Activated CD8-positive, alpha-beta memory T cell treated with anti-CD3 and anti-CD28 coated beads, Interleukin-2, amount 10 ng/mL, durations not matched to agents 7 days and 5 days (primary cell): ENCODE measurements around the gene GPR32. TPM values are rescaled to one million over a fixed set of nuclear protein-coding genes. Genes with fewer than 3 reads are reported as not detected.
"Not testable (repeated sequence)": the region's sequence is repeated elsewhere in the genome, so short reads cannot be mapped to it uniquely, and the experiment has no call there.

Experiments used
- ATAC-seq: fragments of 150-1000 bp; cut with Tn5 transposase; one replicate; pipeline ENCODE4 v1.10.0; 2021; ENCODE audit warnings: moderate library complexity
- CTCF ChIA-PET: fragments of 350-600 bp; sonication (Branson Sonifier 250); formaldehyde crosslinking; loops from one replicate; lab custom pipeline; 2021; ENCODE audit warnings: antibody characterized with exemption; lab: Charles Lee
- DNase-seq: peaks from one replicate; pipeline ENCODE4 v3.0.0-alpha.2; 2020
- H3K27ac Mint-ChIP-seq: one replicate; pipeline ENCODE4 v1.8.0; 2021; ENCODE audit warnings: mild to moderate bottlenecking, mixed read lengths
- H3K27me3 Mint-ChIP-seq: one replicate; pipeline ENCODE4 v1.8.0; 2021; ENCODE audit warnings: mixed read lengths
- H3K36me3 Mint-ChIP-seq: one replicate; pipeline ENCODE4 v1.8.0; 2021; ENCODE audit warnings: mild to moderate bottlenecking, mixed read lengths
- H3K4me1 Mint-ChIP-seq: one replicate; pipeline ENCODE4 v1.8.0; 2021; ENCODE audit warnings: mixed read lengths
- H3K4me3 Mint-ChIP-seq: one replicate; pipeline ENCODE4 v1.8.0; 2021; ENCODE audit warnings: mild to moderate bottlenecking, moderate library complexity, mixed read lengths
- H3K9me3 Mint-ChIP-seq: one replicate; pipeline ENCODE4 v1.8.0; 2022; ENCODE audit warnings: low read depth, mixed read lengths
- total RNA-seq, 2 experiments: library from RNA; stranded (reverse); gene quantifications; one replicate each; pipeline ENCODE4 v1.2.3, GENCODE V29; 2021

GPR32 gene
- total RNA-seq, 2 experiments from 2014 or later: not detected

DNA sequence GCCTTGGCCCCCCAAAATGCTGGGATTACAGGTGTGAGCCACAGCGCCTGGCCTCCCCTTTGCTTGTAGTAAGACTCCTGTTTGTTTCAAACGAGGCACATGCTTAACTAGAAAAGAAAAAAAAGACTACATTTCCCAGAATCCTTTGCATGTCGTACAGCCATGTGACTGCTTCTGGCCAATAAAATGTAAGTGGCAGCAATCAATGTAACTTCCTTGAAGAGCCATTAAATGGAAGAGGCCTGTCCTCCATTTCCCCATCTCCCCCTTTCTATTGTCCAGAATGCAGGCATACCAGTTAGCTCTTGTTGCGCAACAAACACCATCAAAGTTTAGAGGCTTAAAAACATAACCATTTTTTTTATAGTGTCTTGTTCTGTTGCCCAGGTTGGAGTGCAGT lies 10.4 kb upstream of the GPR32 start:
- no peak for DNase-seq
- no peaks in the 10 kb centered on the region for H3K36me3 Mint-ChIP-seq
- CTCF ChIA-PET: no interaction called here
- no peaks in the 10 kb centered on the region for H3K4me1 Mint-ChIP-seq
- H3K27me3 Mint-ChIP-seq: no peaks in the 10 kb centered on the region
- no peak for ATAC-seq
- no peaks in the 10 kb centered on the region for H3K9me3 Mint-ChIP-seq
- no peak overlapping the region for H3K4me3 Mint-ChIP-seq
- no peak overlapping the region for H3K27ac Mint-ChIP-seq

DNA sequence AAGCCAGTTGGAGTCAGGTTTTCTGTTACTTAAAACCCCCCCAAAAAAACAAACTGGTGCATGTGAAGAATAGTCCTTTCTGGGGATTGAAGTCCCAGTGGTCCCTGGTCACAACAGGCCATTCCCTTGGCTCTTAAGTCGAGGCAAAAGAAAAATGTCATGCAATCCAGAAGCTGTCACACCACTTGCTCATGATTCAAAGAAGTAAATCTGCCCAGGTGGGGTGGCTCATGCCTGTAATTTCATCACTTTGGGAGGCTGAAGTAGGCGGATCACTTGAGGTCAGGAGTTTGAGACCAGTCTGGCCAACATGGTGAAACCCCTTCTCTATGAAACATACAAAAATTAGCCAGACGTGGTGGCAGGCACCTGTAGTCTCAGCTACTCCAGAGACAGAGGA lies 8.8 kb upstream of the GPR32 start:
- H3K4me3 Mint-ChIP-seq, ATAC-seq, H3K27ac Mint-ChIP-seq, DNase-seq, H3K27me3 Mint-ChIP-seq, H3K36me3 Mint-ChIP-seq, H3K4me1 Mint-ChIP-seq, H3K9me3 Mint-ChIP-seq, CTCF ChIA-PET: not testable (repeated sequence)

DNA sequence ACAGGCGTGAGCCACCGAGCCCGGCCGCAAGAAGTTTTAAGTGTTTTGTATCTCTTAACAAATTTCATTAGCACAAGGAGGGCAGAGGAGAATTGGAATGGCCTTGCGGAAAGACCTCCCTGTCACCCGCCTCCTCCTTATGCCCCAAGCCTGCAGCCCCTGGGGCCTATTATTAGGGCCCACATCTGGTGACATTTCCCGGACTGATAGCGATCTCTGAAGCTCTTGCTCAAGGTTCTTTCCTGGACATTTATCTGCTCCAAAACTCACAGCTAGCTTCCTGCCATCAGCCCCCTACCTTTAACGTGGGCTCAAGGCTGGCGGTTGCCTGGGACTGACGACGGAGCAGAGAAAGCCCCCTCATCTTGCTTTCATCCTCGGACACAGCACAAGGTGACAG lies 6.7 kb upstream of the GPR32 start:
- ATAC-seq, H3K36me3 Mint-ChIP-seq, H3K4me1 Mint-ChIP-seq, CTCF ChIA-PET, H3K27ac Mint-ChIP-seq, H3K4me3 Mint-ChIP-seq, H3K9me3 Mint-ChIP-seq, H3K27me3 Mint-ChIP-seq, DNase-seq: not testable (repeated sequence)

DNA sequence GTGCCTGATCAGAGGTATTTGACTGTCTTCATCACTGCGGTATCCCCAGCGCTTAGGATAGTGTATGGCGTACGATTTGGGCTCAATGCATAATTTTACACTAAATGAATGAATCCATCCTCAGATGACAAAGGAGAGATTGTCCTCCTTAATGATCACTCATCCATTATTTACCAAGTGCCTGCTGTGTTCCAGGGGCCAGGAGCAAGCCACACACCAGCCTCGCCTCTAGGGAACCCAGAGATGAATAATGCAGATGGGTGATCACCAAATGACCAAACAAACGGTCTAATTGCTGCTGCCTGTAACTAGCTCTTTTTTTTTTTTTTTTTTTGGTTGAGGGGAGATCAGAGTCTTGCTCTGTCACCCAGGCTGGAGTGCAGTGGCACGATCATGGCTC lies 5.9 kb upstream of the GPR32 start:
- Mint-ChIP-seq H3K27ac (no peak overlapping the region), H3K4me1 (no peaks in the 10 kb centered on the region), H3K9me3 (no peaks in the 10 kb centered on the region), H3K36me3 (no peaks in the 10 kb centered on the region), H3K4me3 (no peak overlapping the region), H3K27me3 (peaks cover 5% of the 10 kb centered on the region)
- ATAC-seq (no peak), DNase-seq (no peak)
- CTCF ChIA-PET: interaction anchor here (0.7 to 1.2 kb wide), 2 partner anchors 20 to 122 kb away, joined by 3 read pairs; no protein-coding TSS in a partner anchor

DNA sequence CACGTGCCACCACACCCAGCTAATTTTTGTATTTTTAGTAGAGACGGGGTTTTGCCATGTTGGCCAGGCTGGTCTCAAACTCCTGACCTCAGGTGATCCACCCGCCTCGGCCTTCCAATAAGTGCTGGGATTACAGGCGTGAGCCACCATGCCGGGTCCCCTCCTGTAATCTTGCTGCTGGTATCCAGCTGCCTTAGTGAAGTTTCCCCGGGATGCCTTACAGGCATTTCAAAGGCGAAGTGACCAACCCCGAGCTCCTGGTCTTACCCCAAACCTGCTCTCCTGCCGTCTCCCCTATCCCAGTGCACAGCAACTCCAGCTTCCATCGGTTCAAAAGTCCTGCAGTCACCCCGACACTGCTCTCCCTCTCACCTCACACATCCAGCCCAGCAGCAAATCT lies 3.5 kb upstream of the GPR32 start:
- H3K4me3 Mint-ChIP-seq, CTCF ChIA-PET, H3K36me3 Mint-ChIP-seq, H3K27ac Mint-ChIP-seq, ATAC-seq, DNase-seq, H3K4me1 Mint-ChIP-seq, H3K9me3 Mint-ChIP-seq, H3K27me3 Mint-ChIP-seq: not testable (repeated sequence)

DNA sequence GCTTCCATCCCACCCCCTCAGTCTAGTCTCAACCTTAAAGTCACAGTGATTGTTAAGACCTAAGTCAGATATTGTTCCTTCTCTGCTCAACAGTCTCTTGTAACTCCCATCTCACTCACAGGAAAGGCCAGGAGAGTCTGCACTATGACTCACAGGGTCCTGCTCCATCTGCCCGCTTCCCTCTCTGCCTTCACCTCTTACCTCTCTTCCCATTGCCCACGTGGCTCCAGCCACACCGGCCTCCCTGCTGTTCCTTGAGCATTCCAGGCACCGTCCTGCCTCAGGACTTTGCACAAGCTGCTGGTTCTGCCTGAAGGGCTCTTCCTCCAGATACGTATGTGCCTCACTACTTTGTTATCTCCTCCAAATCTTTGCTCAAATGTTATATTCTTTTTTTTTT lies 3.0 kb upstream of the GPR32 start:
- CTCF ChIA-PET, ATAC-seq, H3K4me1 Mint-ChIP-seq: not testable (repeated sequence)

DNA sequence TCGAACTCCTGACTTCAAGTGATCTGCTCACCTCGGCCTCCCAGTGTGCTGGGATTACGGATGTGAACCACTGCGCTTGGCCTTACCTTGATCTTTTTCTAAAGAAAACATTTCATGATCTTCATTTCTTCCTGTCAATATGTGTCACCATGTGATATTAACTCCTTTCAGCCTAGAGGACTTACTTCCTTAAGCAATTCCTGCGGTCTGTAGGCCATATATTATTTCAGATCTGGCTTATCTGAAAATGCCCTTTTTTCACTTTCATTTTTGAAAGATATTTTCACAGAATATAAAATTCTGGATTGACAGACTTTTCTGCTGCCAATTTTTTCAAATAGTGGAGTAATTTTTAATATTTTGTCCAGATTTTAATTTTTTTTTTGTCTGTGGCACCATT lies 2.0 kb upstream of the GPR32 start:
- no peak overlapping the region for H3K4me3 Mint-ChIP-seq
- peaks cover 5% of the 10 kb centered on the region for H3K27me3 Mint-ChIP-seq
- H3K4me1 Mint-ChIP-seq: no peaks in the 10 kb centered on the region
- DNase-seq (no peak), ATAC-seq (no peak)
- H3K36me3 Mint-ChIP-seq: no peaks in the 10 kb centered on the region
- no peak overlapping the region for H3K27ac Mint-ChIP-seq
- CTCF ChIA-PET: interaction anchor here (0.7 kb wide), 1 partner anchor 184 kb away, joined by 3 read pairs; no protein-coding TSS in a partner anchor
- no peaks in the 10 kb centered on the region for H3K9me3 Mint-ChIP-seq

More for the DNA sequence above, 3.0 kb upstream of the GPR32 start:
- H3K27me3 Mint-ChIP-seq, H3K9me3 Mint-ChIP-seq, DNase-seq, H3K27ac Mint-ChIP-seq, H3K4me3 Mint-ChIP-seq, H3K36me3 Mint-ChIP-seq: not testable (repeated sequence)

DNA sequence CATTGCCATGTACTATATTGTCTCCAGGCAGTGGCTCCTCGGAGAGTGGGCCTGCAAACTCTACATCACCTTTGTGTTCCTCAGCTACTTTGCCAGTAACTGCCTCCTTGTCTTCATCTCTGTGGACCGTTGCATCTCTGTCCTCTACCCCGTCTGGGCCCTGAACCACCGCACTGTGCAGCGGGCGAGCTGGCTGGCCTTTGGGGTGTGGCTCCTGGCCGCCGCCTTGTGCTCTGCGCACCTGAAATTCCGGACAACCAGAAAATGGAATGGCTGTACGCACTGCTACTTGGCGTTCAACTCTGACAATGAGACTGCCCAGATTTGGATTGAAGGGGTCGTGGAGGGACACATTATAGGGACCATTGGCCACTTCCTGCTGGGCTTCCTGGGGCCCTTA lies 624 bp downstream of the GPR32 start:
- Mint-ChIP-seq H3K4me1 (no peaks in the 10 kb centered on the region), H3K36me3 (no peaks in the 10 kb centered on the region), H3K4me3 (no peak overlapping the region), H3K27me3 (peaks cover 7% of the 10 kb centered on the region), H3K9me3 (no peaks in the 10 kb centered on the region), H3K27ac (no peak overlapping the region)
- CTCF ChIA-PET: no interaction called here
- DNase-seq (no peak), ATAC-seq (no peak)

DNA sequence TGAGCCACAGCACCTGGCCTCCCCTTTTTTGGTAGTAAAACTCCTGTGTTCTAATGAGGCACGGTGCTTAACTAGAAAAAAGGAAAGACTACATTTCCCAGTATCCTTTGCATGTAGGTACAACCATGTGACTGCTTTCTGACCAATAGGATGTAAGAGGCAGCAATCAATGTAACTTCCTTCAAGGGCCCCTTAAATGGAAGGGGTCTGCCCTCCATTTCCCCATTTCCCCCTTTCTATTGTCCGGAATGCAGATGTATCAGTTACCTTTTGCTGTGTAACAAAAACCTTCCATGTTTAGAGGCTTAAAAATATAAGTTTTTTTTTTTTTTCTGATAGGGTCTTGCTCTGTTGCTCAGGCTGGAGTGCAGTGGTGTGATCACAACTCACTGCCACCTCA lies 2.2 kb downstream of the GPR32 start:
- H3K4me1 Mint-ChIP-seq: no peaks in the 10 kb centered on the region
- peaks cover 8% of the 10 kb centered on the region for H3K27me3 Mint-ChIP-seq
- ATAC-seq (no peak), DNase-seq (no peak)
- no peak overlapping the region for H3K4me3 Mint-ChIP-seq
- CTCF ChIA-PET: no interaction called here
- no peaks in the 10 kb centered on the region for H3K36me3 Mint-ChIP-seq
- no peak overlapping the region for H3K27ac Mint-ChIP-seq
- H3K9me3 Mint-ChIP-seq: no peaks in the 10 kb centered on the region

DNA sequence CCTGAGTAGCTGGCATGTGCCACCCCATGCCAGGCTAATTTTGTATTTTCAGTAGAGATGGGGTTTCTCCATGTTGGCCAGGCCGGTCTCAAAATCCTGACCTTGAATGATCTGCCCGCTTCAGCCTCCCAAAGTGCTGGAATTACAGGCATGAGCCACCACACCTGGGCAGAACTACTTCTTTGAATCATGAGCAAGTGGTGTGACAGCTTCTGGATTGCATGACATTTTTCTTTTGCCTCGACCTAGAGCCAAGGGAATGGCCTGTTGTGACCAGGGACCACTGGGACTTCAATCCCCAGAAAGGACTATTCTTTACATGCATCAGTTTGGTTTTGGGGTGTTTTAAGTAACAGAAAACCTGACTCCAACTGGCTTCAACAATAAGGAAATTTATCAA lies 2.6 kb downstream of the GPR32 start:
- H3K4me3 Mint-ChIP-seq, ATAC-seq, H3K36me3 Mint-ChIP-seq, H3K9me3 Mint-ChIP-seq, CTCF ChIA-PET, DNase-seq, H3K4me1 Mint-ChIP-seq, H3K27ac Mint-ChIP-seq: not testable (repeated sequence)
- H3K27me3 Mint-ChIP-seq: peaks cover 12% of the 10 kb centered on the region

DNA sequence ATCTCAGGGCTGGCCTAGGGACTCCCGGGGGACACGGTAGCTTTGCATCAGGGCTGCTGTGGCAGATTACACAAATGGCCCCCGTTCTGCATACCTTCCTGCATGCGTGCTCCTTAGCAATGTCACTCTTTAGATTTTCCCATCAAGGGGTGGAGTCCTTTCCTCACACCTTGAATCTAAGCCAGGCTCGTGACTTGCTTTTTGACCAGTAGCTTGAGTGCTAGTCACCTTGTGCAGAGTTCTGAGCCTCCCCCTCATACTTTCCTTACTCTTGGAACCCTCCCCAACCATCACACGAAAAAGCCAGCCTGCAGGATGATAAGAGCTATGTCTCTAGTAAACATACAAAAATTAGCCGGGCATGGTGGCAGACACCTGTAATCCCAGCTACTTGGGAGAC lies 3.2 kb downstream of the GPR32 start:
- H3K4me3 Mint-ChIP-seq, DNase-seq, ATAC-seq, H3K4me1 Mint-ChIP-seq, H3K9me3 Mint-ChIP-seq, H3K27ac Mint-ChIP-seq, H3K36me3 Mint-ChIP-seq: not testable (repeated sequence)
- CTCF ChIA-PET: interaction anchor here (0.7 kb wide), 1 partner anchor 49 kb away, joined by 3 read pairs; no protein-coding TSS in a partner anchor
- H3K27me3 Mint-ChIP-seq: peaks cover 16% of the 10 kb centered on the region

DNA sequence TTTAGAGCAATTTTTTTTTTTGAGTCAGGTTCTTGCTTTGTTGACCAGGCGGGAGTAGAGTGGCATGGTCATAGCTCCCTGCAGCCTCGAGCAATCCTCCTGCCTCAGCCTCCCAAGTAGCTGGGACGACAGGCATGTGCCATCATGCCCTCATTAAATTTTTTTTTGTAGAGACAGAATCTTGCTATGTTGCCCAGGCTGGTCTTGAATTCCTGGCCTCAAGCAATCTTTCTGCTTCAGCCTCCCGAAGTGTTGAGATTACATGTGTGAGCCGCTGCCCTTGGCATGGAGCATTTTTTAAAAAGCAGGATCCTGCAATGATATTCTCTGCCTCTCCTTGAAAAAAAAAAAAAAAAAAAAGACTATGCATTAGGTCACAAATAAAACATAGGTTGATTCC lies 5.9 kb downstream of the GPR32 start:
- H3K9me3 Mint-ChIP-seq: no peaks in the 10 kb centered on the region
- H3K27me3 Mint-ChIP-seq: peaks cover 42% of the 10 kb centered on the region
- no peaks in the 10 kb centered on the region for H3K36me3 Mint-ChIP-seq
- no peak overlapping the region for H3K27ac Mint-ChIP-seq
- CTCF ChIA-PET: no interaction called here
- ATAC-seq: no peak
- no peaks in the 10 kb centered on the region for H3K4me1 Mint-ChIP-seq
- H3K4me3 Mint-ChIP-seq: no peak overlapping the region
- DNase-seq: no peak

DNA sequence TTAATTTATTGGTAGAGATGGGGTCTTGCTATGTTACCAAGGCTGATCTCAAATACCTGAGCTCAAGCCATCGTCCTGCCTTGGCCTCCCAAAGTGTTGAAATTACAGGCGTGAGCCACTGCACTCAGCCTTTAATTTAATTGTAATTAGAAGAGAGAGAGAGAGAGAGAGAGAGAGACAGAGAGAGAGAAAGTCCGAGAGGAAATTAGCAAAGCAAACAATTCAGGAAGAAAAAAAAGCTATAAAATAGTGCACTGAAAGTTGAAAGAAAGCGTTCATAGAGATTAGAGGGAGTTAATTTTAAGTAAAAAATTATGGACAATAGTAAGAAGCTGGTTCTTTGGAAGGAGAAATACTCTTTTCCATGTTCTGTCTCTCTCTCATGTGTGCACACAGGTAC lies 7.0 kb downstream of the GPR32 start:
- no peak for ATAC-seq
- CTCF ChIA-PET: interaction anchor here (0.7 to 1.3 kb wide), 2 partner anchors 145 to 755 kb away, joined by 3 to 4 read pairs; no protein-coding TSS in a partner anchor
- H3K4me1 Mint-ChIP-seq: no peaks in the 10 kb centered on the region
- H3K36me3 Mint-ChIP-seq: no peaks in the 10 kb centered on the region
- DNase-seq: no peak
- no peak overlapping the region for H3K4me3 Mint-ChIP-seq
- H3K9me3 Mint-ChIP-seq: no peaks in the 10 kb centered on the region
- peaks cover 42% of the 10 kb centered on the region for H3K27me3 Mint-ChIP-seq
- no peak overlapping the region for H3K27ac Mint-ChIP-seq

DNA sequence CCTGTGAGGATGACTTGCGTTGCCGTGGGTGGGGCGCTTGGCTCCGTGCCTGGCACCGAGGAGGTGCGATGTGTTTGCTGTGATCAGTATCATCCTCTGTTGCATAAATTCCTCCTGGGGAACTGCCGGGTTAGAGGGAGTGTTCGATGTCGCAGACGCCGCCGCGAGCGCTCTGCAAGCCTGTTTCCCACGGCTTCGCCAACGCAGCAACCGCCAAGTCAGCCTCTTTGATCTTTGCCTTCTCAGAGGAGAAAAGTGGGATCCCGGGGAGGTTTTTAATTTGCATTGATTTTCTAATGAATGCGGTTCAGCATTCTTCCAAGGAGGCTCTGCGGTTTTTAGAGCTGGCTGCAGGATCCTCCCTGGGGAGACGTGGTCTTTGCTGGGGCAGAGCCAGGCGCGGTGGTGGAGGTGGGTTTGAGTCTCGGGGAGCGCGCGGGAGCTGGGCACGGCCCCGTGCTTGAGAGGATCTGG lies 7.6 kb downstream of the GPR32 start:
- Mint-ChIP-seq H3K9me3 (no peaks in the 10 kb centered on the region), H3K36me3 (no peaks in the 10 kb centered on the region), H3K27ac (no peak overlapping the region), H3K4me3 (no peak overlapping the region), H3K4me1 (no peaks in the 10 kb centered on the region), H3K27me3 (peaks cover 46% of the 10 kb centered on the region)
- CTCF ChIA-PET: interaction anchor here (0.7 to 1.3 kb wide), 3 partner anchors 144 to 756 kb away, joined by 3 to 4 read pairs (median 3); no protein-coding TSS in a partner anchor
- DNase-seq (no peak), ATAC-seq (no peak)
